ENCODE results near the gene CCSER1.
"Not testable (repeated sequence)": the region's sequence is repeated elsewhere in the genome, so short reads cannot be mapped to it uniquely, and the experiment has no call there.

- TF ChIP-seq POLR2A, POLR2AphosphoS5 (IDR thresholded peaks at IDR 0.05; ENCODE audit: low read depth, low read length): not testable (repeated sequence)
Measured at GRCh38 chr4:91356496-91356895, 1229.3 kb downstream of the CCSER1 start.
